Osteoblast (primary cell): ENCODE data around the gene LENG9. TPM values are rescaled to one million over a fixed set of nuclear protein-coding genes. Genes with fewer than 3 reads are reported as not detected.

Experiments
- DNase-seq: peaks from one replicate; pipeline ENCODE4 v3.0.0; 2011; ENCODE audit warnings: low spot score, mixed read lengths; ENCODE audit not compliant: insufficient read length; ENCODE audit errors: missing footprints
- H2AFZ ChIP-seq: 2 replicates; pipeline ENCODE4 v1.6.0; 2011; ENCODE audit warnings: mild to moderate bottlenecking, low read length
- H3K27ac ChIP-seq: 2 replicates; pipeline ENCODE4 v1.5.1; 2011; ENCODE audit warnings: mild to moderate bottlenecking, low read depth, low read length, moderate library complexity
- H3K27me3 ChIP-seq: 2 replicates; pipeline ENCODE4 v1.6.0; 2012; ENCODE audit warnings: mild to moderate bottlenecking, control low read depth, inconsistent platforms, low read length, moderate library complexity; ENCODE audit not compliant: insufficient read depth
- H3K36me3 ChIP-seq: 2 replicates; pipeline ENCODE4 v1.5.1; 2011; ENCODE audit warnings: mild to moderate bottlenecking, low read length, control low read depth, moderate library complexity; ENCODE audit not compliant: insufficient read depth
- H3K4me1 ChIP-seq: 2 replicates; pipeline ENCODE4 v1.5.1; 2011; ENCODE audit warnings: mild to moderate bottlenecking, low read length, control low read depth, moderate library complexity; ENCODE audit not compliant: insufficient read depth
- H3K4me2 ChIP-seq: 2 replicates; pipeline ENCODE4 v1.6.0; 2011; ENCODE audit warnings: mild to moderate bottlenecking, low read length; ENCODE audit not compliant: insufficient read depth
- H3K4me3 ChIP-seq: fragments of 200-600 bp; sonication (generic); 3 replicates; pipeline ENCODE4 v1.5.1; 2012; ENCODE audit warnings: mild to moderate bottlenecking, low read length, inconsistent platforms; ENCODE audit not compliant: insufficient read depth
- H3K79me2 ChIP-seq: 2 replicates; pipeline ENCODE4 v1.6.0; 2012; ENCODE audit warnings: mild to moderate bottlenecking, low read length, control low read depth, inconsistent platforms; ENCODE audit not compliant: insufficient read depth
- H3K9me3 ChIP-seq: 2 replicates; pipeline ENCODE4 v1.5.1; 2011; ENCODE audit warnings: low read depth, low read length, control low read depth
- H4K20me1 ChIP-seq: 2 replicates; pipeline ENCODE4 v1.6.0; 2012; ENCODE audit warnings: mild to moderate bottlenecking, low read length, control low read depth; ENCODE audit not compliant: insufficient read depth
- CTCF ChIP-seq: IDR thresholded peaks from 2 replicates; pipeline ENCODE4 v1.5.1; 2011; ENCODE audit warnings: mild to moderate bottlenecking, low read depth, low read length, moderate library complexity; ENCODE audit errors: extremely low read depth
- total RNA-seq: library from RNA; depleted of rRNA; stranded (reverse); fragments of >200 nt; gene quantifications from 2 replicates; pipeline ENCODE4 v1.2.3, GENCODE V29; 2012

LENG9 gene
- total RNA-seq, 1 donor: 21.4 TPM

DNA sequence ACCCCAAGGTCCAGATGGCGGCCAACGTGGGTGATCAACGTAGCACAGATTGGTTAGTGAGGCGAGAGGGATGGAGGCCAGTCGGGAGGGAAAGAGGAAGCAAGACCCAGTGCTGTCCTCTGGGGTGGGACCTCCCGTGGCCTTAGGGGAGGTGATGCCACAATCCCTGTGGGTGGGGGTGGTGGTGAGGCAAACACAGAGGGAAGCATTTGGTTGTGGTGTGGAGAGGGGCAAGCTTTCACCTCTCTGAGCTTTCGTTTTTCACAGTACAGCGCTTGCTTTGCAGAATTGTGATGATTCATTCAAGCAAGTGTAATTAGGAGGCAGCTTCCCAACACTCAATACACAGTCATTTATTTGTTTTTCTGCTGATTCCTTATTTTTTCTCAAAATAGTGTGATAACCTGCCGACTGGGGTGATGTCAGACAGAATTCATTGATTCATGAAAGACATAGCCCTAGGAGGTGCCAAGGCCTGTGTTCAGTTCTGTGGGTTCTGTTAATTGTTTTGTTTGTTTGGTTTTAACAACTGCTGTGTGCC, 12.2 kb downstream of the LENG9 start:
- H3K4me1 ChIP-seq: peaks cover 28% of the 10 kb centered on the region
- H3K9me3 ChIP-seq: no peaks in the 10 kb centered on the region
- peak; percentile 94 for DNase-seq
- peak overlapping the region; percentile 91 for H3K4me2 ChIP-seq
- TF ChIP-seq CTCF: no peak
- peak overlapping the region; percentile 95 for H3K4me3 ChIP-seq
- H3K27ac ChIP-seq: peak overlapping the region; percentile 99
- no peak overlapping the region for H2AFZ ChIP-seq
- peaks cover 49% of the 10 kb centered on the region for H3K36me3 ChIP-seq
- peaks cover 65% of the 10 kb centered on the region for H4K20me1 ChIP-seq
- H3K27me3 ChIP-seq: no peaks in the 10 kb centered on the region
- H3K79me2 ChIP-seq: peaks cover 95% of the 10 kb centered on the region

- Histone ChIP-seq H4K20me1 (peaks cover 53% of the 10 kb centered on the region), H3K27me3 (no peaks in the 10 kb centered on the region), H3K27ac (peak overlapping the region; percentile 99), H3K4me2 (peak overlapping the region; percentile 91), H3K9me3 (no peaks in the 10 kb centered on the region), H3K4me3 (peak overlapping the region; percentile 95), H3K36me3 (peaks cover 36% of the 10 kb centered on the region), H2AFZ (no peak overlapping the region), H3K79me2 (peaks cover 78% of the 10 kb centered on the region), H3K4me1 (peaks cover 28% of the 10 kb centered on the region)
- TF ChIP-seq CTCF: no peak
- DNase-seq: peak; percentile 83
Measured at GRCh38 chr19:54449701-54450069, 13.9 kb downstream of the LENG9 start.

GRCh38 chr19:54448774-54449700, 14.5 kb downstream of the LENG9 start, which contains the start of gene LENG8:
TSS of gene LENG8 (plus strand) at chr19:54449199. CDS start at chr19:54451345, 2,146 bp downstream.
- H3K4me3 ChIP-seq: peak within 1 kb of the TSS; percentile 95
- no peaks in the 10 kb centered on the region for H3K9me3 ChIP-seq
- peak; percentile 99 for DNase-seq
- peaks cover 46% of the 10 kb centered on the region for H4K20me1 ChIP-seq
- H3K36me3 ChIP-seq: peaks cover 30% of the 10 kb centered on the region
- H3K27me3 ChIP-seq: no peaks in the 10 kb centered on the region
- H2AFZ ChIP-seq: peak within 1 kb of the TSS; percentile 88
- peaks cover 72% of the 10 kb centered on the region for H3K79me2 ChIP-seq
- peaks cover 28% of the 10 kb centered on the region for H3K4me1 ChIP-seq
- no peak for TF ChIP-seq CTCF
- H3K27ac ChIP-seq: peak within 1 kb of the TSS; percentile 99
- H3K4me2 ChIP-seq: peak within 1 kb of the TSS; percentile 91
